ENCODE data around the gene TASL.

- TF ChIP-seq CTCF (IDR thresholded peaks at IDR 0.05; ENCODE audit: insufficient read depth, low read length) (no peak), POLR2AphosphoS5 (IDR thresholded peaks at IDR 0.05; ENCODE audit: low read depth) (no peak), REST (IDR thresholded peaks at IDR 0.05; ENCODE audit: insufficient replicate concordance, low read depth) (no peak)
Measured at GRCh38 chrX:30561191-30561590, 16.4 kb downstream of the TASL start.

Measured in HL-60 (cell line).